Measurements from ENCODE around the gene AASDHPPT.

Gene AASDHPPT

DNA sequence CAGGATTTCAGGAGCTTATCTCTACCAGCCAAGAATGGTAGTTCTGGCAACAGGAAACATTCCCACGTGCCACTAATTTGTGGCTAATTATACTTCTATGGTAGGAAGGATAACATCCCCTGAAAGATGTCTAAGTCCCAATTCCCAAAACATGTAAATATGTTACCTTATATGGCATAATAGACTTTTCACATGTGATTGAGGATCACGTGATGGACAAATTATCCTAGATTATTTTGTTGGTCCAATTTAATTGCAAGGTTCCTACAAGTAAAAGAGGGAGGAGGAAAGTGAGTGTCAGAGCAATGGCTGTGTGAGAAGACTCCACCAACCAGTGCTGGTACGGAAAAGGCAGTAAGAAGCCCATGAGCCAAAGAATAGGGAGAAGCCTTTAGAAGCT is 45.5 kb upstream of the AASDHPPT start:
- no peaks in the 10 kb centered on the region for H3K79me2 ChIP-seq (ENCODE audit: insufficient read depth, low read length)
- H3K9ac ChIP-seq (ENCODE audit: low read length), result no peak overlapping the region
- H3K4me2 ChIP-seq (ENCODE audit: low read length), result no peak overlapping the region
- H3K36me3 ChIP-seq (ENCODE audit: insufficient read depth, low read length), result no peaks in the 10 kb centered on the region
- no peak overlapping the region for H2AFZ ChIP-seq (ENCODE audit: low read length)
- H4K20me1 ChIP-seq (ENCODE audit: insufficient read depth, low read length), result no peaks in the 10 kb centered on the region
- H3K27ac ChIP-seq (ENCODE audit: low read depth, low read length, poor library complexity, severe bottlenecking), result no peak overlapping the region
- no peaks in the 10 kb centered on the region for H3K4me1 ChIP-seq (ENCODE audit: insufficient read depth, low read length, severe bottlenecking)
- H3K27me3 ChIP-seq (ENCODE audit: insufficient read depth, low read length), result no peaks in the 10 kb centered on the region
- H3K4me3 ChIP-seq (ENCODE audit: low read depth, low read length, poor library complexity, severe bottlenecking), result no peak overlapping the region
- no peak for TF ChIP-seq EZH2 (IDR thresholded peaks at IDR 0.05; ENCODE audit: borderline replicate concordance, low read length)
- TF ChIP-seq, protein P1, sequence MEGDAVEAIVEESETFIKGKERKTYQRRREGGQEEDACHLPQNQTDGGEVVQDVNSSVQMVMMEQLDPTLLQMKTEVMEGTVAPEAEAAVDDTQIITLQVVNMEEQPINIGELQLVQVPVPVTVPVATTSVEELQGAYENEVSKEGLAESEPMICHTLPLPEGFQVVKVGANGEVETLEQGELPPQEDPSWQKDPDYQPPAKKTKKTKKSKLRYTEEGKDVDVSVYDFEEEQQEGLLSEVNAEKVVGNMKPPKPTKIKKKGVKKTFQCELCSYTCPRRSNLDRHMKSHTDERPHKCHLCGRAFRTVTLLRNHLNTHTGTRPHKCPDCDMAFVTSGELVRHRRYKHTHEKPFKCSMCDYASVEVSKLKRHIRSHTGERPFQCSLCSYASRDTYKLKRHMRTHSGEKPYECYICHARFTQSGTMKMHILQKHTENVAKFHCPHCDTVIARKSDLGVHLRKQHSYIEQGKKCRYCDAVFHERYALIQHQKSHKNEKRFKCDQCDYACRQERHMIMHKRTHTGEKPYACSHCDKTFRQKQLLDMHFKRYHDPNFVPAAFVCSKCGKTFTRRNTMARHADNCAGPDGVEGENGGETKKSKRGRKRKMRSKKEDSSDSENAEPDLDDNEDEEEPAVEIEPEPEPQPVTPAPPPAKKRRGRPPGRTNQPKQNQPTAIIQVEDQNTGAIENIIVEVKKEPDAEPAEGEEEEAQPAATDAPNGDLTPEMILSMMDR (IDR thresholded peaks at IDR 0.05; ENCODE audit: low read length), result no peak
- no peaks in the 10 kb centered on the region for H3K9me2 ChIP-seq (ENCODE audit: low read depth, low read length)
- no peaks in the 10 kb centered on the region for H3K9me3 ChIP-seq (ENCODE audit: low read length)
- H3F3A ChIP-seq (ENCODE audit: insufficient read depth, low read length), result no peaks in the 10 kb centered on the region

DNA sequence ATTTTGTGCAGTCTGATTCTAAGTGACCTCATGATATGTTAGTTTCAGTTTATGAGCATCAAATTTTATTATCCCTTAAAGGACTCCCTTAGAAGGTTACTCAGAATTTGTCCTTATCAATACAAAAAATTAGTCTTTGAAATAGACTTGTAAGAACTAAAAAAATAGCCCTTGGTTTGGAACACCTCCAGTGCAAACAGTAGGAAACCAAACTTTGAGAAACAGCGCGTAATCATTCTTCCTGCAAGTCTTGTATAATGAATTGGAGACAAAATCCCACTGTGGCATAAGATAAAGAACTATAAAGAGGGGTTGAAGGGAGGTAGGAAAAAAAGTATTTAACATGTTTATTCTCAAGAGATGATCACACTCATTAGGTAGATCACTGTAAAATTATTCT is 44.6 kb upstream of the AASDHPPT start:
- H3F3A ChIP-seq (ENCODE audit: insufficient read depth, low read length), result no peaks in the 10 kb centered on the region
- H3K9ac ChIP-seq (ENCODE audit: low read length), result no peak overlapping the region
- TF ChIP-seq, protein P1 (IDR thresholded peaks at IDR 0.05; ENCODE audit: low read length), result no peak
- TF ChIP-seq EZH2 (IDR thresholded peaks at IDR 0.05; ENCODE audit: borderline replicate concordance, low read length), result no peak

GRCh38 chr11:106043540-106043939 is 33.9 kb upstream of the AASDHPPT start:
- H4K20me1 ChIP-seq (ENCODE audit: insufficient read depth, low read length), result no peaks in the 10 kb centered on the region
- no peaks in the 10 kb centered on the region for H3K79me2 ChIP-seq (ENCODE audit: insufficient read depth, low read length)
- no peaks in the 10 kb centered on the region for H3F3A ChIP-seq (ENCODE audit: insufficient read depth, low read length)
- no peak overlapping the region for H3K27ac ChIP-seq (ENCODE audit: low read depth, low read length, poor library complexity, severe bottlenecking)
- H3K9ac ChIP-seq (ENCODE audit: low read length), result no peak overlapping the region
- TF ChIP-seq EZH2 (IDR thresholded peaks at IDR 0.05; ENCODE audit: borderline replicate concordance, low read length), result no peak
- TF ChIP-seq, protein P1 (IDR thresholded peaks at IDR 0.05; ENCODE audit: low read length), result no peak
- H3K9me2 ChIP-seq (ENCODE audit: low read depth, low read length), result no peaks in the 10 kb centered on the region
- no peaks in the 10 kb centered on the region for H3K27me3 ChIP-seq (ENCODE audit: insufficient read depth, low read length)
- H3K9me3 ChIP-seq (ENCODE audit: low read length), result no peaks in the 10 kb centered on the region
- H2AFZ ChIP-seq (ENCODE audit: low read length), result no peak overlapping the region
- no peak overlapping the region for H3K4me2 ChIP-seq (ENCODE audit: low read length)
- no peaks in the 10 kb centered on the region for H3K36me3 ChIP-seq (ENCODE audit: insufficient read depth, low read length)
- H3K4me3 ChIP-seq (ENCODE audit: low read depth, low read length, poor library complexity, severe bottlenecking), result no peak overlapping the region
- H3K4me1 ChIP-seq (ENCODE audit: insufficient read depth, low read length, severe bottlenecking), result no peaks in the 10 kb centered on the region

More for the DNA sequence above, 44.6 kb upstream of the AASDHPPT start:
- Histone ChIP-seq H3K4me3 (ENCODE audit: low read depth, low read length, poor library complexity, severe bottlenecking) (no peak overlapping the region), H3K4me1 (ENCODE audit: insufficient read depth, low read length, severe bottlenecking) (no peaks in the 10 kb centered on the region), H2AFZ (ENCODE audit: low read length) (no peak overlapping the region), H3K4me2 (ENCODE audit: low read length) (no peak overlapping the region), H3K9me2 (ENCODE audit: low read depth, low read length) (no peaks in the 10 kb centered on the region), H3K27ac (ENCODE audit: low read depth, low read length, poor library complexity, severe bottlenecking) (no peak overlapping the region), H3K36me3 (ENCODE audit: insufficient read depth, low read length) (no peaks in the 10 kb centered on the region), H3K9me3 (ENCODE audit: low read length) (no peaks in the 10 kb centered on the region), H3K79me2 (ENCODE audit: insufficient read depth, low read length) (no peaks in the 10 kb centered on the region), H4K20me1 (ENCODE audit: insufficient read depth, low read length) (no peaks in the 10 kb centered on the region), H3K27me3 (ENCODE audit: insufficient read depth, low read length) (no peaks in the 10 kb centered on the region)

Data from OCI-LY1 (cell line).